Panc1 (cell line): Measurements from ENCODE around the gene ANKK1. TPM values are rescaled to one million over a fixed set of nuclear protein-coding genes. Genes with fewer than 3 reads are reported as not detected.

Experiments used
- ATAC-seq: fragments of 200-7000 bp; cut with Tn5 transposase; 2 replicates; pipeline ENCODE4 v1.9.1; 2020; ENCODE audit warnings: mild to moderate bottlenecking, moderate library complexity
- BruUV-seq: library from RNA; stranded (reverse); fragments of 400-500 nt; replicated peaks from 2 replicates; lab custom pipeline; 2021; lab: Mats Ljungman, UMichigan
- CTCF ChIA-PET: fragments of 300-600 bp; sonication (Branson Sonifier 250); formaldehyde crosslinking; loops from one replicate; lab custom pipeline; 2022; ENCODE audit warnings: antibody characterized with exemption; lab: Charles Lee
- POLR2A ChIA-PET: fragments of 300-600 bp; sonication (Branson Sonifier 250); formaldehyde crosslinking; loops from one replicate; lab custom pipeline; 2022; ENCODE audit warnings: antibody characterized with exemption; lab: Charles Lee
- DNase-seq: peaks from one replicate; pipeline ENCODE4 v3.0.0-alpha.2; 2010; ENCODE audit warnings: low read depth, low spot score
- H3K27ac ChIP-seq: 2 replicates; pipeline ENCODE4 v1.5.1; 2011; ENCODE audit warnings: mild to moderate bottlenecking, low read length, inconsistent platforms
- H3K27me3 ChIP-seq: fragments of 200-500 bp; sonication (Bioruptor generic); 2 replicates; pipeline ENCODE4 v1.6.0; 2014; ENCODE audit warnings: low read length, inconsistent platforms; ENCODE audit not compliant: control insufficient read depth, insufficient read depth
- H3K36me3 ChIP-seq: fragments of 200-500 bp; sonication (Bioruptor generic); 2 replicates; pipeline ENCODE4 v1.5.1; 2014; ENCODE audit warnings: inconsistent platforms, mild to moderate bottlenecking, low read length, moderate library complexity; ENCODE audit not compliant: control insufficient read depth, insufficient read depth
- H3K4me1 ChIP-seq: 2 replicates; pipeline ENCODE4 v1.5.1; 2011; ENCODE audit warnings: inconsistent platforms, mild to moderate bottlenecking, low read length, moderate library complexity; ENCODE audit not compliant: control insufficient read depth, insufficient read depth
- H3K4me3 ChIP-seq, 2 experiments: 2 replicates each; pipeline ENCODE4 v1.5.1; 2011 to 2012; ENCODE audit warnings: low read depth in 2 of 2, low read length in 2 of 2, mild to moderate bottlenecking in 2 of 2, inconsistent platforms in 1 of 2, moderate library complexity in 1 of 2
- H3K9me3 ChIP-seq: fragments of 200-500 bp; sonication (Bioruptor generic); 2 replicates; pipeline ENCODE4 v1.5.1; 2014; ENCODE audit warnings: low read depth, mild to moderate bottlenecking, inconsistent platforms, low read length, moderate library complexity; ENCODE audit not compliant: control insufficient read depth, insufficient read depth
- POLR2AphosphoS5 ChIP-seq: IDR thresholded peaks from 2 replicates; pipeline ENCODE4 v1.6.1; 2012; ENCODE audit warnings: mild to moderate bottlenecking, low read depth, low read length, moderate library complexity
- SIN3A ChIP-seq: IDR thresholded peaks from 2 replicates; pipeline ENCODE4 v1.6.1; 2012; ENCODE audit warnings: low read depth, mild to moderate bottlenecking, low read length, moderate library complexity, borderline replicate concordance; ENCODE audit not compliant: insufficient read depth
- TCF7L2 ChIP-seq: IDR thresholded peaks from 2 replicates; pipeline ENCODE4 v1.6.1; 2011; ENCODE audit warnings: mild to moderate bottlenecking, low read depth, low read length, inconsistent platforms
- in situ Hi-C: cut with HindIII; loops from 2 replicates; pipeline ENCODE4 v1.10.0; 2016; ENCODE audit warnings: low sequenced_read_pairs, low pct_unique_long_range_greater_than_20kb
- intact Hi-C: fragments of 100-400 bp; cut with micrococcal nuclease; formaldehyde crosslinking; loops from one replicate; pipeline ENCODE4 v1.10.0; 2022; ENCODE audit not compliant: unreplicated experiment
- microRNA-seq: library from miRNA; unstranded; fragments of <30 nt; microRNA quantifications from one replicate; pipeline ENCODE4 v1.1.0, GENCODE V29; 2020; ENCODE audit not compliant: unreplicated experiment
- total RNA-seq: library from RNA; stranded (reverse); gene quantifications from one replicate; pipeline ENCODE4 v1.2.1, GENCODE V29; 2021; ENCODE audit not compliant: unreplicated experiment
- TF ChIP-seq, protein P1 (sequence below): fragments of 450-650 bp; IDR thresholded peaks from 2 replicates; pipeline ENCODE4 v1.5.1; 2017; ENCODE audit warnings: mild to moderate bottlenecking
- TF ChIP-seq, protein P2 (sequence below), 2 experiments: IDR thresholded peaks; 2 replicates each; pipeline ENCODE4 v1.6.1; 2011 to 2012; ENCODE audit warnings: low read depth in 2 of 2, control low read depth in 1 of 2, low read length in 1 of 2, mild to moderate bottlenecking in 1 of 2, moderate library complexity in 1 of 2; ENCODE audit not compliant: insufficient read depth in 1 of 2

Gene ANKK1
- total RNA-seq, 1 experiment from 2014 or later, result 0.08 TPM

DNA sequence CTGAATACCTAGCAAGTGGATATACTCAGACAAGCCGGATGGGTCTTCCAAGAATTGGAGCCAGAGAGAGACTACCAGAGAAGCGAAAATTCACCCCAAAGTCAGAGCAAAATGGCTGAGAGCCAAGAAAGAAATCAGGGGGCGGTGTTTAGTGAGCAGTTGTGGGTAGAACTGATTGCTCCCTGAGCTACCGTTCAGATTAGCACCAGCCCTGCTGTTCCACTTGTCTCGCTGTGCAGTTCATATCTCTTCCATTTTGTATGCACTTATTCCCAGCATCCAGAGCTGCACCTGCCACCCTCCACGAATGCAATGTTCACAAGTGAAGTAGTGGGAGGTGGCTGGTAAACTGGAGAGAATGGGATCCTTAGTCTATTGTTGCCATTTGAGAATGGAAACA is 62.2 kb downstream of the ANKK1 start:
- Histone ChIP-seq H3K27ac (no peak overlapping the region), H3K27me3 (no peaks in the 10 kb centered on the region), H3K9me3 (no peaks in the 10 kb centered on the region), H3K4me3 (no peak overlapping the region), H3K4me1 (peaks cover 15% of the 10 kb centered on the region), H3K36me3 (no peaks in the 10 kb centered on the region)
- DNase-seq, result no peak
- intact Hi-C loops (no loop called here), in situ Hi-C loops (no loop called here)
- ATAC-seq, result no peak
- BruUV-seq, result no TSS peak
- POLR2A ChIA-PET, result no interaction called here
- CTCF ChIA-PET, result no interaction called here
- TF ChIP-seq POLR2AphosphoS5 (no peak), TCF7L2 (no peak), SIN3A (no peak)
- TF ChIP-seq, protein P1, sequence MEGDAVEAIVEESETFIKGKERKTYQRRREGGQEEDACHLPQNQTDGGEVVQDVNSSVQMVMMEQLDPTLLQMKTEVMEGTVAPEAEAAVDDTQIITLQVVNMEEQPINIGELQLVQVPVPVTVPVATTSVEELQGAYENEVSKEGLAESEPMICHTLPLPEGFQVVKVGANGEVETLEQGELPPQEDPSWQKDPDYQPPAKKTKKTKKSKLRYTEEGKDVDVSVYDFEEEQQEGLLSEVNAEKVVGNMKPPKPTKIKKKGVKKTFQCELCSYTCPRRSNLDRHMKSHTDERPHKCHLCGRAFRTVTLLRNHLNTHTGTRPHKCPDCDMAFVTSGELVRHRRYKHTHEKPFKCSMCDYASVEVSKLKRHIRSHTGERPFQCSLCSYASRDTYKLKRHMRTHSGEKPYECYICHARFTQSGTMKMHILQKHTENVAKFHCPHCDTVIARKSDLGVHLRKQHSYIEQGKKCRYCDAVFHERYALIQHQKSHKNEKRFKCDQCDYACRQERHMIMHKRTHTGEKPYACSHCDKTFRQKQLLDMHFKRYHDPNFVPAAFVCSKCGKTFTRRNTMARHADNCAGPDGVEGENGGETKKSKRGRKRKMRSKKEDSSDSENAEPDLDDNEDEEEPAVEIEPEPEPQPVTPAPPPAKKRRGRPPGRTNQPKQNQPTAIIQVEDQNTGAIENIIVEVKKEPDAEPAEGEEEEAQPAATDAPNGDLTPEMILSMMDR, result no peak
- TF ChIP-seq, protein P2, sequence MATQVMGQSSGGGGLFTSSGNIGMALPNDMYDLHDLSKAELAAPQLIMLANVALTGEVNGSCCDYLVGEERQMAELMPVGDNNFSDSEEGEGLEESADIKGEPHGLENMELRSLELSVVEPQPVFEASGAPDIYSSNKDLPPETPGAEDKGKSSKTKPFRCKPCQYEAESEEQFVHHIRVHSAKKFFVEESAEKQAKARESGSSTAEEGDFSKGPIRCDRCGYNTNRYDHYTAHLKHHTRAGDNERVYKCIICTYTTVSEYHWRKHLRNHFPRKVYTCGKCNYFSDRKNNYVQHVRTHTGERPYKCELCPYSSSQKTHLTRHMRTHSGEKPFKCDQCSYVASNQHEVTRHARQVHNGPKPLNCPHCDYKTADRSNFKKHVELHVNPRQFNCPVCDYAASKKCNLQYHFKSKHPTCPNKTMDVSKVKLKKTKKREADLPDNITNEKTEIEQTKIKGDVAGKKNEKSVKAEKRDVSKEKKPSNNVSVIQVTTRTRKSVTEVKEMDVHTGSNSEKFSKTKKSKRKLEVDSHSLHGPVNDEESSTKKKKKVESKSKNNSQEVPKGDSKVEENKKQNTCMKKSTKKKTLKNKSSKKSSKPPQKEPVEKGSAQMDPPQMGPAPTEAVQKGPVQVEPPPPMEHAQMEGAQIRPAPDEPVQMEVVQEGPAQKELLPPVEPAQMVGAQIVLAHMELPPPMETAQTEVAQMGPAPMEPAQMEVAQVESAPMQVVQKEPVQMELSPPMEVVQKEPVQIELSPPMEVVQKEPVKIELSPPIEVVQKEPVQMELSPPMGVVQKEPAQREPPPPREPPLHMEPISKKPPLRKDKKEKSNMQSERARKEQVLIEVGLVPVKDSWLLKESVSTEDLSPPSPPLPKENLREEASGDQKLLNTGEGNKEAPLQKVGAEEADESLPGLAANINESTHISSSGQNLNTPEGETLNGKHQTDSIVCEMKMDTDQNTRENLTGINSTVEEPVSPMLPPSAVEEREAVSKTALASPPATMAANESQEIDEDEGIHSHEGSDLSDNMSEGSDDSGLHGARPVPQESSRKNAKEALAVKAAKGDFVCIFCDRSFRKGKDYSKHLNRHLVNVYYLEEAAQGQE (IDR thresholded peaks at IDR 0.05; ENCODE audit: insufficient read depth in 1 of 2, low read depth in 2 of 2, low read length in 1 of 2), result no peak

Small RNA genes within 50 kb of the gene (microRNA-seq; reads per million reads assigned to microRNA genes)
- gene MIR4301, result not detected

Other genes with a start within 250 kb of the ANKK1 start
- gene TTC12, start 73.2 kb upstream of the ANKK1 start, total RNA-seq, result 24.3 TPM
- gene DRD2, start 87.6 kb downstream of the ANKK1 start, total RNA-seq, result 5.3 TPM